ENCODE results near the gene ATP2B2.
"Not testable (repeated sequence)": the region's sequence is repeated elsewhere in the genome, so short reads cannot be mapped to it uniquely, and the experiment has no call there.

ATP2B2 gene

GRCh38 chr3:10309736-10310135 lies 195.7 kb downstream of the ATP2B2 start:
- no peak for DNase-seq (ENCODE audit: low read depth in 2 of 2, low spot score in 1 of 2)

GRCh38 chr3:10308678-10309077 lies 196.7 kb downstream of the ATP2B2 start:
- DNase-seq (ENCODE audit: low read depth in 2 of 2, low spot score in 1 of 2) = no peak

- no peak for DNase-seq (ENCODE audit: low read depth in 2 of 2, low spot score in 1 of 2)
Observed at GRCh38 chr3:10306156-10306555, 199.2 kb downstream of the ATP2B2 start.

GRCh38 chr3:10305331-10305902 lies 200.0 kb downstream of the ATP2B2 start:
- DNase-seq (ENCODE audit: low read depth in 2 of 2, low spot score in 1 of 2) = no peak

GRCh38 chr3:10304905-10305304 lies 200.5 kb downstream of the ATP2B2 start:
- DNase-seq (ENCODE audit: low read depth in 2 of 2, low spot score in 1 of 2) = no peak

- DNase-seq (ENCODE audit: low read depth in 2 of 2, low spot score in 1 of 2) = no peak
Observed at GRCh38 chr3:10303785-10304184, 201.6 kb downstream of the ATP2B2 start.

- DNase-seq (ENCODE audit: low read depth in 2 of 2, low spot score in 1 of 2) = no peak
Observed at GRCh38 chr3:10303105-10303504, 202.3 kb downstream of the ATP2B2 start.

- DNase-seq (ENCODE audit: low read depth in 2 of 2, low spot score in 1 of 2) = no peak
Observed at GRCh38 chr3:10300087-10300486, 205.3 kb downstream of the ATP2B2 start.

- no peak for DNase-seq (ENCODE audit: low read depth in 2 of 2, low spot score in 1 of 2)
Observed at GRCh38 chr3:10299679-10300078, 205.7 kb downstream of the ATP2B2 start.

- no peak for DNase-seq (ENCODE audit: low read depth in 2 of 2, low spot score in 1 of 2)
Observed at GRCh38 chr3:10299175-10299574, 206.2 kb downstream of the ATP2B2 start.

GRCh38 chr3:10298064-10298463 lies 207.3 kb downstream of the ATP2B2 start:
- DNase-seq (ENCODE audit: low read depth in 2 of 2, low spot score in 1 of 2) = not testable (repeated sequence)

- DNase-seq (ENCODE audit: low read depth in 2 of 2, low spot score in 1 of 2) = no peak
Observed at GRCh38 chr3:10294030-10294586, 211.3 kb downstream of the ATP2B2 start.

- DNase-seq (ENCODE audit: low read depth in 2 of 2, low spot score in 1 of 2) = no peak
Observed at GRCh38 chr3:10292505-10293419, 212.6 kb downstream of the ATP2B2 start, which contains the start of gene GHRL. Gene GHRL (minus strand): TSS chr3:10292947. CDS start chr3:10290180, 2,767 bp downstream.

GRCh38 chr3:10291641-10292040 lies 213.7 kb downstream of the ATP2B2 start:
- DNase-seq (ENCODE audit: low read depth in 2 of 2, low spot score in 1 of 2) = no peak

- no peak for DNase-seq (ENCODE audit: low read depth in 2 of 2, low spot score in 1 of 2)
Observed at GRCh38 chr3:10290481-10291176, 214.8 kb downstream of the ATP2B2 start.

- DNase-seq (ENCODE audit: low read depth in 2 of 2, low spot score in 1 of 2) = no peak
Observed at GRCh38 chr3:10289787-10290355, 215.5 kb downstream of the ATP2B2 start.

GRCh38 chr3:10289077-10289476 lies 216.3 kb downstream of the ATP2B2 start:
- no peak for DNase-seq (ENCODE audit: low read depth in 2 of 2, low spot score in 1 of 2)

GRCh38 chr3:10288575-10288960 lies 216.8 kb downstream of the ATP2B2 start:
- no peak for DNase-seq (ENCODE audit: low read depth in 2 of 2, low spot score in 1 of 2)

- DNase-seq (ENCODE audit: low read depth in 2 of 2, low spot score in 1 of 2) = no peak
Observed at GRCh38 chr3:10287936-10288574, 217.3 kb downstream of the ATP2B2 start.

- DNase-seq (ENCODE audit: low read depth in 2 of 2, low spot score in 1 of 2) = no peak
Observed at GRCh38 chr3:10286596-10287295, 218.6 kb downstream of the ATP2B2 start.
